ENCODE results near the gene MME.

The MME gene

GRCh38 chr3:155069729-155070128 is 10.4 kb upstream of the MME start:
- TF ChIP-seq, protein P1, sequence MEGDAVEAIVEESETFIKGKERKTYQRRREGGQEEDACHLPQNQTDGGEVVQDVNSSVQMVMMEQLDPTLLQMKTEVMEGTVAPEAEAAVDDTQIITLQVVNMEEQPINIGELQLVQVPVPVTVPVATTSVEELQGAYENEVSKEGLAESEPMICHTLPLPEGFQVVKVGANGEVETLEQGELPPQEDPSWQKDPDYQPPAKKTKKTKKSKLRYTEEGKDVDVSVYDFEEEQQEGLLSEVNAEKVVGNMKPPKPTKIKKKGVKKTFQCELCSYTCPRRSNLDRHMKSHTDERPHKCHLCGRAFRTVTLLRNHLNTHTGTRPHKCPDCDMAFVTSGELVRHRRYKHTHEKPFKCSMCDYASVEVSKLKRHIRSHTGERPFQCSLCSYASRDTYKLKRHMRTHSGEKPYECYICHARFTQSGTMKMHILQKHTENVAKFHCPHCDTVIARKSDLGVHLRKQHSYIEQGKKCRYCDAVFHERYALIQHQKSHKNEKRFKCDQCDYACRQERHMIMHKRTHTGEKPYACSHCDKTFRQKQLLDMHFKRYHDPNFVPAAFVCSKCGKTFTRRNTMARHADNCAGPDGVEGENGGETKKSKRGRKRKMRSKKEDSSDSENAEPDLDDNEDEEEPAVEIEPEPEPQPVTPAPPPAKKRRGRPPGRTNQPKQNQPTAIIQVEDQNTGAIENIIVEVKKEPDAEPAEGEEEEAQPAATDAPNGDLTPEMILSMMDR (IDR thresholded peaks at IDR 0.05; ENCODE audit: low read depth, low read length) = no peak

GRCh38 chr3:155070316-155070715 is 9.8 kb upstream of the MME start:
- TF ChIP-seq, protein P1 (IDR thresholded peaks at IDR 0.05; ENCODE audit: low read depth, low read length) = no peak
- DNase-seq (ENCODE audit: extremely low read depth, low read depth) = no peak

More at GRCh38 chr3:155069729-155070128, 10.4 kb upstream of the MME start:
- no peak for DNase-seq (ENCODE audit: extremely low read depth, low read depth)

GRCh38 chr3:155070932-155071387 is 9.2 kb upstream of the MME start:
- DNase-seq (ENCODE audit: extremely low read depth, low read depth) = peak; percentile 91
- TF ChIP-seq, protein P1 (IDR thresholded peaks at IDR 0.05; ENCODE audit: low read depth, low read length) = no peak

GRCh38 chr3:155075200-155075599 is 4.9 kb upstream of the MME start:
- DNase-seq (ENCODE audit: extremely low read depth, low read depth) = no peak
- TF ChIP-seq, protein P1 (IDR thresholded peaks at IDR 0.05; ENCODE audit: low read depth, low read length) = no peak

DNA sequence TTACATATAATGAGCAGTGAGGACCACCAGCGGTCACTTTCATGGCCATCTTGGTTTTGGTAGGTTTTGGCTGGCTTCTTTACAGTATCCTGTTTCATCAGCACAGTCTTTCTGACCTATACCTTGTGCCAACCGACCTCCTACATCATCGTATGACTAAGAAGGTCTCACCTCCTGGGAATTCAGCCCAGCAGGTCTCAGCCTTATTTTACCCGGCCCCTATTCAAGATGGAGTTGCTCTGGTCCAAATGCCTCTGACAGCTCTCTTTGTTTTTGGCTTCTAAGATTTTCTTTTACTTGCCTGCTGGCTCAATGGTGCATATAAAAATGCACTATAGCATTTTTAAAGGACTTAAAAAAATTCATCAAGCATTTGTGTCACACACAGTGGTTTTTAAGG is 3.2 kb upstream of the MME start:
- TF ChIP-seq, protein P1 (IDR thresholded peaks at IDR 0.05; ENCODE audit: low read depth, low read length) = no peak
- DNase-seq (ENCODE audit: extremely low read depth, low read depth) = no peak

DNA sequence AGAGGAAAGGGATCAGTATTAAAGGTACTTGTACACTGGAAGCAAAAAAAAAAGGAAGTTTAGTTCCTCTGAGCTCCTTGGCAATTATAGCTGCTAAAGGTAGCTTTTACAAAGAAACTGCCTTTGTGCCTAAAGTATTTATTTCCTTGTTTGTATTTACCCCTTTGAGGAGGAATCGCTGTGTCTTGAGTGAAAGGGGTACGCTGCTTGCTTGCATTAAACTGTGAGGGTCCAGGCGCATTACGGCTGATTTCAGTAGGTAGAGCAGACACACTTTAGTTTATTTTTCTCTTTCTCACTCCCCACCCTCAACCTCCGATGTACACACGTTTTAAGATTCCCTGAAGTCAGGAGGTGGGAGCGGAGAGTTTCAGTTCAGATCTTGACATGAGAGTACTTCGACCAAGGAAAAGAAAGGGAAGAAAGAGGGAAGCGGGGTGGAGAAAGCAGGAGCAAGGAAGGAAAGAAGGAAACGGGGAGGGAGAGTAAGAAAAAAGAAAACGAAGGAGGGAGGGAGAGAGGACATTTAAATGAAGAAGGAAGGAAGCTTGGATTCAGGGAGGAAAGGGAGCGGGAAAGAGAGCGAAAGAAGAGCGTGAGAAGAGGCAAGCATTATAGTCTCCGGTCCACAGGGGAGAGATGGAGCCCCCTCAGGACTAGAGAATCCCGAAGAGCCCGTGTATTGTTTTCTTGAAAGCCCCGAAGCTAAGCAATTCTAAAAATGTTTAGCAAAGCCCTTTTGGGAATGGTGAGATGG is 1.2 kb upstream of the MME start:
- no peak for DNase-seq (ENCODE audit: extremely low read depth, low read depth)
- TF ChIP-seq, protein P1 (IDR thresholded peaks at IDR 0.05; ENCODE audit: low read depth, low read length) = no peak

DNA sequence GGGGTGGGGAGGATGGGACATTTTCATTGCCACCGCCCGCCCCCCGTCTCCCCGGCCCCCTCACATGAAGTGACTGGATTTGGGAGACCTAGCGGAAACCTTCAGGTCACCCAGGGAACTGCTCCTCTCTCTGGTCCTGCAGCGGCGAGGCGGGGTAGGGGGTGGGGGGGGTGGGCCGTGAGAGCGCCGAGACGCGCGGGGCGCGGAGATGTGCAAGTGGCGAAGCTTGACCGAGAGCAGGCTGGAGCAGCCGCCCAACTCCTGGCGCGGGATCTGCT is 712 bp upstream of the MME start:
- no peak for DNase-seq (ENCODE audit: extremely low read depth, low read depth)
- TF ChIP-seq, protein P1 (IDR thresholded peaks at IDR 0.05; ENCODE audit: low read depth, low read length) = no peak

Measured in AG09319 (cell line).